GM23248 (cell line): ENCODE measurements around the gene HPD.

ENCODE experiments used
- EZH2 ChIP-seq: fragments of 200-600 bp; sonication (generic); IDR thresholded peaks from 2 replicates; pipeline ENCODE4 v1.6.1; 2018; ENCODE audit warnings: antibody characterized with exemption, mild to moderate bottlenecking; ENCODE audit not compliant: insufficient read depth, poor library complexity, severe bottlenecking
- EZH2phosphoT487 ChIP-seq: fragments of 200-600 bp; sonication (generic); IDR thresholded peaks from 2 replicates; pipeline ENCODE4 v1.6.1; 2018; ENCODE audit warnings: antibody characterized with exemption, moderate library complexity, mild to moderate bottlenecking, low read depth; ENCODE audit not compliant: insufficient read depth

- TF ChIP-seq EZH2 (no peak), EZH2phosphoT487 (no peak)
These were observed 32.1 kb downstream of the HPD start for GRCh38 chr12:121826318-121827150.
